HEK293 (cell line): ENCODE measurements around the gene B4GALT7.
"Not testable (repeated sequence)": the region's sequence is repeated elsewhere in the genome, so short reads cannot be mapped to it uniquely, and the experiment has no call there.

Source experiments
- CTCF ChIA-PET: fragments of 350-600 bp; formaldehyde crosslinking; extraction: SDS; loops from one replicate; lab custom pipeline; 2021; ENCODE audit warnings: antibody characterized with exemption; lab: Yijun Ruan, JAX
- POLR2A ChIA-PET: fragments of 300-600 bp; formaldehyde crosslinking; extraction: SDS; loops from one replicate; lab custom pipeline; 2020; ENCODE audit warnings: antibody characterized with exemption, inconsistent platforms; lab: Yijun Ruan, JAX
- H3K27ac ChIP-seq: fragments of 200-500 bp; sonication (Bioruptor generic); 2 replicates; pipeline ENCODE4 v1.5.1; 2014; ENCODE audit warnings: low read depth, low read length, control low read depth, inconsistent platforms; ENCODE audit errors: extremely low read depth
- H3K36me3 ChIP-seq, 2 experiments: fragments of 200-500 bp in 1 of 2; sonication (Bioruptor generic) in 1 of 2; 1 replicate in 1 of 2; 2 replicates in 1 of 2; pipeline ENCODE4 v1.5.1; 2014 to 2017; ENCODE audit warnings: inconsistent platforms in 2 of 2, low read length in 2 of 2; ENCODE audit not compliant: control insufficient read depth in 2 of 2, insufficient read depth in 1 of 2
- H3K4me1 ChIP-seq: fragments of 200-500 bp; sonication (Bioruptor generic); 2 replicates; pipeline ENCODE4 v1.5.1; 2014; ENCODE audit warnings: mild to moderate bottlenecking, low read length, inconsistent platforms; ENCODE audit not compliant: control insufficient read depth, insufficient read depth
- H3K4me3 ChIP-seq: 2 replicates; pipeline ENCODE4 v1.5.1; 2011; ENCODE audit warnings: low read depth, mild to moderate bottlenecking, control low read depth, low read length, moderate library complexity
- H3K9me3 ChIP-seq: fragments of 200-500 bp; sonication (Bioruptor generic); 2 replicates; pipeline ENCODE4 v1.5.1; 2014; ENCODE audit warnings: low read depth, low read length, inconsistent platforms; ENCODE audit not compliant: control insufficient read depth, insufficient read depth
- ZNF146 ChIP-seq: fragments of 450-650 bp; formaldehyde crosslinking; IDR thresholded peaks from 2 replicates; pipeline ENCODE4 v1.5.1; 2016; ENCODE audit warnings: missing biosample characterization, missing genetic modification characterization
- ZNF404 ChIP-seq: fragments of 450-650 bp; formaldehyde crosslinking; IDR thresholded peaks from 2 replicates; pipeline ENCODE4 v1.5.1; 2017; ENCODE audit warnings: missing biosample characterization, missing genetic modification characterization
- ZNF707 ChIP-seq: fragments of 450-650 bp; formaldehyde crosslinking; IDR thresholded peaks from 2 replicates; pipeline ENCODE4 v1.5.1; 2016; ENCODE audit warnings: missing biosample characterization, missing genetic modification characterization
- TF ChIP-seq, protein P1 (sequence below): fragments of 450-650 bp; formaldehyde crosslinking; IDR thresholded peaks from 2 replicates; pipeline ENCODE4 v1.5.1; 2016; ENCODE audit warnings: missing biosample characterization, missing genetic modification characterization, borderline replicate concordance
- TF ChIP-seq, protein P2 (sequence below): fragments of 450-650 bp; formaldehyde crosslinking; conservative IDR thresholded peaks from 2 replicates; pipeline ENCODE4 v1.5.1; 2016; ENCODE audit warnings: low read depth, missing biosample characterization, missing genetic modification characterization
- TF ChIP-seq, protein P3 (sequence below): fragments of 450-650 bp; formaldehyde crosslinking; IDR thresholded peaks from 2 replicates; pipeline ENCODE4 v1.5.1; 2016; ENCODE audit warnings: missing biosample characterization, missing genetic modification characterization
- TF ChIP-seq, protein P4 (sequence below): fragments of 450-650 bp; formaldehyde crosslinking; IDR thresholded peaks from 2 replicates; pipeline ENCODE4 v1.5.1; 2016; ENCODE audit warnings: missing biosample characterization, missing genetic modification characterization

The B4GALT7 gene

DNA sequence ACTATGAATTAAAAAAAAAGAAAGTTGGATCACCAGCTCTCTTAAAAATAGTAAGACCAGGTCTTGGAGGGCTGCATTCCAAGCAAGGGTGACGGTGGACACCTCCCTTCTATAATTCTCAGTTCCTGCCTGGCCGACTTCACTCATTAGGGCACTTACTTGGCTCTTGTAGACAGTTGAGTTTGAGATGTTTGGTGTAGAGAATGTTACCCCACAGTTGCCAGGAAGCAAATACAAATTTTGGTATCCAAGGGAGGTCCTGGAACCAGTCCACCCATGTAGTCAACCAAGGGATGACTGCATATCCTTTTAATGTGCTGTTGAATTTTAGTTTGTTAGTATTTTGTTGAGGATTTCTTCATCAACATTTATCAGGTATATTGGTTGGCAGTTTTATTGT lies 20.6 kb downstream of the B4GALT7 start:
- H3K9me3 ChIP-seq = no peaks in the 10 kb centered on the region
- POLR2A ChIA-PET = no interaction called here
- no peak overlapping the region for H3K27ac ChIP-seq
- H3K4me3 ChIP-seq = no peak overlapping the region
- TF ChIP-seq, protein P1, sequence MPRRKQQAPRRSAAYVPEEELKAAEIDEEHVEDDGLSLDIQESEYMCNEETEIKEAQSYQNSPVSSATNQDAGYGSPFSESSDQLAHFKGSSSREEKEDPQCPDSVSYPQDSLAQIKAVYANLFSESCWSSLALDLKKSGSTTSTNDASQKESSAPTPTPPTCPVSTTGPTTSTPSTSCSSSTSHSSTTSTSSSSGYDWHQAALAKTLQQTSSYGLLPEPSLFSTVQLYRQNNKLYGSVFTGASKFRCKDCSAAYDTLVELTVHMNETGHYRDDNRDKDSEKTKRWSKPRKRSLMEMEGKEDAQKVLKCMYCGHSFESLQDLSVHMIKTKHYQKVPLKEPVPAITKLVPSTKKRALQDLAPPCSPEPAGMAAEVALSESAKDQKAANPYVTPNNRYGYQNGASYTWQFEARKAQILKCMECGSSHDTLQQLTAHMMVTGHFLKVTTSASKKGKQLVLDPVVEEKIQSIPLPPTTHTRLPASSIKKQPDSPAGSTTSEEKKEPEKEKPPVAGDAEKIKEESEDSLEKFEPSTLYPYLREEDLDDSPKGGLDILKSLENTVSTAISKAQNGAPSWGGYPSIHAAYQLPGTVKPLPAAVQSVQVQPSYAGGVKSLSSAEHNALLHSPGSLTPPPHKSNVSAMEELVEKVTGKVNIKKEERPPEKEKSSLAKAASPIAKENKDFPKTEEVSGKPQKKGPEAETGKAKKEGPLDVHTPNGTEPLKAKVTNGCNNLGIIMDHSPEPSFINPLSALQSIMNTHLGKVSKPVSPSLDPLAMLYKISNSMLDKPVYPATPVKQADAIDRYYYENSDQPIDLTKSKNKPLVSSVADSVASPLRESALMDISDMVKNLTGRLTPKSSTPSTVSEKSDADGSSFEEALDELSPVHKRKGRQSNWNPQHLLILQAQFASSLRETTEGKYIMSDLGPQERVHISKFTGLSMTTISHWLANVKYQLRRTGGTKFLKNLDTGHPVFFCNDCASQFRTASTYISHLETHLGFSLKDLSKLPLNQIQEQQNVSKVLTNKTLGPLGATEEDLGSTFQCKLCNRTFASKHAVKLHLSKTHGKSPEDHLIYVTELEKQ (tag by site-specific recombination) = no peak
- TF ChIP-seq ZNF707 (tag by site-specific recombination) = no peak
- TF ChIP-seq, protein P2, sequence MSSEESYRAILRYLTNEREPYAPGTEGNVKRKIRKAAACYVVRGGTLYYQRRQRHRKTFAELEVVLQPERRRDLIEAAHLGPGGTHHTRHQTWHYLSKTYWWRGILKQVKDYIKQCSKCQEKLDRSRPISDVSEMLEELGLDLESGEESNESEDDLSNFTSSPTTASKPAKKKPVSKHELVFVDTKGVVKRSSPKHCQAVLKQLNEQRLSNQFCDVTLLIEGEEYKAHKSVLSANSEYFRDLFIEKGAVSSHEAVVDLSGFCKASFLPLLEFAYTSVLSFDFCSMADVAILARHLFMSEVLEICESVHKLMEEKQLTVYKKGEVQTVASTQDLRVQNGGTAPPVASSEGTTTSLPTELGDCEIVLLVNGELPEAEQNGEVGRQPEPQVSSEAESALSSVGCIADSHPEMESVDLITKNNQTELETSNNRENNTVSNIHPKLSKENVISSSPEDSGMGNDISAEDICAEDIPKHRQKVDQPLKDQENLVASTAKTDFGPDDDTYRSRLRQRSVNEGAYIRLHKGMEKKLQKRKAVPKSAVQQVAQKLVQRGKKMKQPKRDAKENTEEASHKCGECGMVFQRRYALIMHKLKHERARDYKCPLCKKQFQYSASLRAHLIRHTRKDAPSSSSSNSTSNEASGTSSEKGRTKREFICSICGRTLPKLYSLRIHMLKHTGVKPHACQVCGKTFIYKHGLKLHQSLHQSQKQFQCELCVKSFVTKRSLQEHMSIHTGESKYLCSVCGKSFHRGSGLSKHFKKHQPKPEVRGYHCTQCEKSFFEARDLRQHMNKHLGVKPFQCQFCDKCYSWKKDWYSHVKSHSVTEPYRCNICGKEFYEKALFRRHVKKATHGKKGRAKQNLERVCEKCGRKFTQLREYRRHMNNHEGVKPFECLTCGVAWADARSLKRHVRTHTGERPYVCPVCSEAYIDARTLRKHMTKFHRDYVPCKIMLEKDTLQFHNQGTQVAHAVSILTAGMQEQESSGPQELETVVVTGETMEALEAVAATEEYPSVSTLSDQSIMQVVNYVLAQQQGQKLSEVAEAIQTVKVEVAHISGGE (tag by site-specific recombination) = no peak
- no peak for TF ChIP-seq ZNF404 (tag by site-specific recombination)
- H3K36me3 ChIP-seq = peaks cover 43 to 79% of the 10 kb centered on the region in 2 experiments
- H3K4me1 ChIP-seq = no peaks in the 10 kb centered on the region
- CTCF ChIA-PET = no interaction called here

DNA sequence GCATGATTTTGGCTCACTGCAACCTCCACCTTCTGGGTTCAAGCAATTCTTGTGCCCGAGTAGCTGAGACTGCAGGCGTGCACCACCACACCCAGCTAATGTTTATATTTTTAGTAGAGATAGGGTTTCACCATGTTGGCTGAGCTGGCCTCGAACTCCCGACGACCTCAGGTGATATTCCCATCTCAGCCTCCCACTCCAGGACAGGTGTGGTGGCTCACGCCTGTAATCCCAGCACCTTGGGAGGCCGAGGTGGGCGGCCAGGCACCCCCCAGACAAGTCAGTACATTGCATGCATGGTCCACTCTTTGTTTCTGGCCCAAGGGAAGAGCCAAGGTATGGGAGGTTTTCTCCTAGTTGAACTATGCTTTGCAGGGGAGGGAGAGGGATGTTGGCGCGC lies 24.2 kb downstream of the B4GALT7 start:
- CTCF ChIA-PET = interaction anchor here (0.6 kb wide), 1 partner anchor 8 kb away, joined by 3 read pairs; no protein-coding TSS in a partner anchor
- H3K9me3 ChIP-seq, H3K4me1 ChIP-seq, H3K4me3 ChIP-seq, H3K27ac ChIP-seq, POLR2A ChIA-PET: not testable (repeated sequence)
- H3K36me3 ChIP-seq = peaks cover 21 to 58% of the 10 kb centered on the region in 2 experiments

DNA sequence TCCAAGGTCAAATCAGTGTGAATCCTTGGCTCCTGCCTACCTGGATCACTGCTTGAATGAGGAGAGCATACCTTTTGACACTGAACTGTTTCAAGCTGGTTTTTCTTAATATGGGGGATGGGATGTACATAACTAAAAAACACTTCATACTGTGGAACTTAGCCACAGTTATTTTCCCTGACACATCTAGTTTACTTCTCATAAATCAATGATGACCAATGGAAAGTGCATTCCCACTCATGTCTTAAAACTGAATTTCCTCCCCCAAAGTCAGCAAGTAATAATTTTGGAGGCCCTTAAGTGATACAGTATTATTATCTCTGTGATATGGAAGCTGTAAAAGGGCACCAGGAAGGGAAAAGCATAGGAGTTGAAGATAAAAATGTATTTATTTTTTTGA lies 30.3 kb downstream of the B4GALT7 start:
- H3K9me3 ChIP-seq, H3K4me3 ChIP-seq, POLR2A ChIA-PET: not testable (repeated sequence)

DNA sequence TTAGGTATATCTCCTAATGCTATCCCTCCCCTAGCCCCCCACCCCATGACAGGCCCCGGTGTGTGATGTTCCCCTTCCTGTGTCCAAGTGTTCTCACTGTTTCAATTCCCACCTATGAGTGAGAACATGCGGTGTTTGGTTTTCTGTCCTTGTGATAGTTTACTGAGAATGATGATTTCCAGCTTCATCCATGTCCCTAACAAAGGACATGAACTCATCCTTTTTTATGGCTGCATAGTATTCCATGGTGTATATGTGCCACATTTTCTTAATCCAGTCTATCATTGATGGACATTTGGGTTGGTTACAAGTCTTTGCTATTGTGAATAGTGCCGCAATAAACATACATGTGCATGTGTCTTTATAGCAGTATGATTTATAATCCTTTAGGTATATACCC lies 35.0 kb downstream of the B4GALT7 start:
- CTCF ChIA-PET, POLR2A ChIA-PET, H3K4me1 ChIP-seq, H3K36me3 ChIP-seq, H3K9me3 ChIP-seq, H3K27ac ChIP-seq, H3K4me3 ChIP-seq: not testable (repeated sequence)
- TF ChIP-seq, protein P3, sequence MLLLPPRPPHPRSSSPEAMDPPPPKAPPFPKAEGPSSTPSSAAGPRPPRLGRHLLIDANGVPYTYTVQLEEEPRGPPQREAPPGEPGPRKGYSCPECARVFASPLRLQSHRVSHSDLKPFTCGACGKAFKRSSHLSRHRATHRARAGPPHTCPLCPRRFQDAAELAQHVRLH (tag by site-specific recombination) = peak; percentile 56; the same call in 1 of the 2 replicates
- peak; percentile 96 for TF ChIP-seq ZNF146 (tag by site-specific recombination)
- TF ChIP-seq, protein P4, sequence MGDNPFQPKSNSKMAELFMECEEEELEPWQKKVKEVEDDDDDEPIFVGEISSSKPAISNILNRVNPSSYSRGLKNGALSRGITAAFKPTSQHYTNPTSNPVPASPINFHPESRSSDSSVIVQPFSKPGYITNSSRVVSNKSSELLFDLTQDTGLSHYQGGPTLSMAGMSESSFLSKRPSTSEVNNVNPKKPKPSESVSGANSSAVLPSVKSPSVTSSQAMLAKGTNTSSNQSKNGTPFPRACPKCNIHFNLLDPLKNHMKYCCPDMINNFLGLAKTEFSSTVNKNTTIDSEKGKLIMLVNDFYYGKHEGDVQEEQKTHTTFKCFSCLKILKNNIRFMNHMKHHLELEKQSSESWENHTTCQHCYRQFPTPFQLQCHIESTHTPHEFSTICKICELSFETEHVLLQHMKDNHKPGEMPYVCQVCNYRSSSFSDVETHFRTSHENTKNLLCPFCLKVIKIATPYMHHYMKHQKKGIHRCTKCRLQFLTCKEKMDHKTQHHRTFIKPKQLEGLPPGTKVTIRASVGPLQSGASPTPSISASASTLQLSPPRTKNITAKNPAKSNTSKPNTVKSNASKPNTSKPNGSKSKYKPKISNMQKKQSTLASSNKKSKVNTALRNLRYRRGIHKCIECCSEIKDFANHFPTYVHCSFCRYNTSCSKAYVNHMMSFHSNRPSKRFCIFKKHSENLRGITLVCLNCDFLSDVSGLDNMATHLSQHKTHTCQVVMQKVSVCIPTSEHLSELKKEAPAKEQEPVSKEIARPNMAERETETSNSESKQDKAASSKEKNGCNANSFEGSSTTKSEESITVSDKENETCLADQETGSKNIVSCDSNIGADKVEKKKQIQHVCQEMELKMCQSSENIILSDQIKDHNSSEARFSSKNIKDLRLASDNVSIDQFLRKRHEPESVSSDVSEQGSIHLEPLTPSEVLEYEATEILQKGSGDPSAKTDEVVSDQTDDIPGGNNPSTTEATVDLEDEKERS (tag by site-specific recombination) = 0 out of 2 replicates have a peak, but pooled peaks have one; percentile 60

More for the DNA sequence above, 30.3 kb downstream of the B4GALT7 start:
- CTCF ChIA-PET, H3K27ac ChIP-seq, H3K4me1 ChIP-seq: not testable (repeated sequence)
- H3K36me3 ChIP-seq = peaks cover 6 to 19% of the 10 kb centered on the region in 2 experiments; a peak in 2 of 3 replicates

DNA sequence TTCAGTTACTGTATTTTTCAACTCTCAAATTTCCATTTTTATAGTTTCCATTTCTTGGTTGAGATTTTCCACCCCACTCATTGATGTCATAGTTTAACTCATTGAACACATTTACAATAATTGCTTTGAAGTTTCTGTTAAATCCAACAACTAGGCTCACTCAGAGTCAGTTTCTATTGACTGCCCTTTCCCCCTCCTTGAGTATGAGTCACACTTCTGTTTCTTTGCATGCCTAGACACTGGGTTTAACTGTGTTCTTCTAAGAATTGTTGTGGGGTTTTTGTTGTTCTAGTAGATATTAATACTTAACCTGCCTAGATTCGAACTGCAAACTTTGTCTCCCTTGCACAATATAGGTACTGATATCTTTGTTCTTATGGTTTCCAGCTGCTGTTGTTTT lies 45.5 kb downstream of the B4GALT7 start:
- H3K27ac ChIP-seq, POLR2A ChIA-PET, H3K36me3 ChIP-seq, H3K4me1 ChIP-seq, CTCF ChIA-PET, H3K9me3 ChIP-seq, H3K4me3 ChIP-seq: not testable (repeated sequence)

DNA sequence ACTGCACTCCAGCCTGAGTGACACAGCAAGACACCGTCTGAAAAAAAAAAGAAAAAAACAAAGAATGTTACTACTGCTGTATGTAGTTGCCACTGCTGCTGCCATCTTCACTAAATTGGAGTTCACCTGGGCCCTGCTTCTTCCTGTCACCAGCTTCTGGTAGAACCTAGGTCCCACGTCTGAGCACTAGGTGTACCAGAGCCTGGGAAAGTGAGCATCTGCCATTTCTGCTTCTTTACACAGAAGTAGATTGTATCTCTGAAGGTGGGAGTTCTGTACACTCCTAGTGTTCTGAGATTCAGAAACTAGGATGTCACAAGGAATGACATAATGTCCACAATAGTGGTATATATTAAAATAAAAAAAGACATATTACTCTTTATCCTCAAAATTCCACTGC lies 51.3 kb downstream of the B4GALT7 start:
- H3K4me3 ChIP-seq, H3K9me3 ChIP-seq, H3K4me1 ChIP-seq, CTCF ChIA-PET, H3K27ac ChIP-seq, H3K36me3 ChIP-seq, POLR2A ChIA-PET: not testable (repeated sequence)
